Transverse colon (tissue), 4 donors: ENCODE measurements around the gene GRM7. TPM values are rescaled to one million over a fixed set of nuclear protein-coding genes. Genes with fewer than 3 reads are reported as not detected.

Experiments used
- DNase-seq: peaks from one replicate; pipeline ENCODE4 v3.0.0-alpha.2; 2019
- H3K27ac ChIP-seq, 4 donors: fragments of 200-600 bp; sonication (generic); 2 replicates each; pipeline ENCODE4 v1.5.1; 2016 to 2018; ENCODE audit warnings: inconsistent platforms in 4 of 4
- H3K27me3 ChIP-seq: fragments of 200-600 bp; sonication (generic); 2 replicates; pipeline ENCODE4 v1.5.1; 2017; ENCODE audit warnings: inconsistent platforms
- H3K36me3 ChIP-seq, 4 donors: fragments of 200-600 bp; sonication (generic); 2 replicates each; pipeline ENCODE4 v1.5.1; 2017 to 2019; ENCODE audit warnings: inconsistent platforms in 4 of 4
- H3K4me1 ChIP-seq, 4 donors: fragments of 200-600 bp; sonication (generic); 2 replicates each; pipeline ENCODE4 v1.5.1; 2017 to 2020; ENCODE audit warnings: inconsistent platforms in 4 of 4
- H3K4me3 ChIP-seq, 4 donors: fragments of 200-600 bp; sonication (generic); 1 replicate in 1 of 4; 2 replicates in 3 of 4; pipeline versions ENCODE4 v1.5.1 to v1.6.1; 2017 to 2019; ENCODE audit warnings: inconsistent platforms in 4 of 4
- H3K9me3 ChIP-seq, 2 donors: fragments of 200-600 bp; sonication (generic); 2 replicates each; pipeline ENCODE4 v1.5.1; 2017 to 2019; ENCODE audit warnings: inconsistent platforms in 2 of 2
- CTCF ChIP-seq, 5 experiments: fragments of 200-600 bp in 3 of 5; fragments of 450-650 bp in 2 of 5; sonication (generic) in 3 of 5; IDR thresholded peaks; 1 replicate in 2 of 5; 2 replicates in 3 of 5; pipeline ENCODE4 v1.5.1; 2016 to 2017; ENCODE audit warnings: antibody characterized with exemption in 5 of 5, inconsistent platforms in 3 of 5, mild to moderate bottlenecking in 2 of 5, moderate library complexity in 1 of 5
- EP300 ChIP-seq: sonication (generic); formaldehyde crosslinking; IDR thresholded peaks from one replicate; pipeline ENCODE4 v1.6.1; 2017; ENCODE audit warnings: antibody characterized with exemption, low read depth
- POLR2A ChIP-seq: fragments of 450-650 bp; IDR thresholded peaks from one replicate; pipeline ENCODE4 v1.6.1; 2016; ENCODE audit warnings: antibody characterized with exemption, mild to moderate bottlenecking, moderate library complexity
- POLR2AphosphoS5 ChIP-seq, 3 donors: sonication (generic); formaldehyde crosslinking; IDR thresholded peaks; one replicate each; pipeline ENCODE4 v1.6.1; 2016; ENCODE audit warnings: antibody characterized with exemption in 3 of 3
- WGBS, 2 donors: methylation state at CpG; one replicate each; pipeline ENCODE4 v1.1.5; 2018; ENCODE audit warnings: low coverage in 1 of 2; 5-methylcytosine and 5-hydroxymethylcytosine counted together
- in situ Hi-C, 4 donors: fragments of 200-750 bp; cut with MboI; loops; one replicate each; pipeline versions ENCODE4 v1.15.0 to v1.15.1; 2017; ENCODE audit warnings: low sequenced_read_pairs in 3 of 4, low pct_ligation_motif_present in 1 of 4, low pct_unique_long_range_greater_than_20kb in 1 of 4
- intact Hi-C: fragments of 100-400 bp; cut with DNase I; formaldehyde crosslinking; loops from one replicate; pipeline ENCODE4 v1.15.1; 2023; ENCODE audit warnings: low total_unique reads
- total RNA-seq, 4 donors: library from RNA; depleted of rRNA; stranded (reverse); fragments of >200 nt; gene quantifications; one replicate each; pipeline ENCODE4 v1.1.0, GENCODE V29; 2016

The GRM7 gene
- total RNA-seq, 4 donors from 2014 or later = 0.14 to 0.20 (median 0.16) TPM; not detected in 1

- in situ Hi-C loops = no loop called here
- Histone ChIP-seq H3K4me1 (no peaks in the 10 kb centered on the region), H3K36me3 (no peaks in the 10 kb centered on the region), H3K4me3 (no peak overlapping the region), H3K9me3 (no peaks in the 10 kb centered on the region), H3K27me3 (no peaks in the 10 kb centered on the region), H3K27ac (no peak overlapping the region)
- no peak for TF ChIP-seq POLR2A
- TF ChIP-seq POLR2AphosphoS5 (IDR thresholded peaks at IDR 0.05) = no peak
- TF ChIP-seq EP300 = no peak
- TF ChIP-seq CTCF (IDR thresholded peaks at IDR 0.05) = no peak
- 48 to 60% methylated on average over 1 to 4 of the region's 4 CpGs for WGBS, 2 donors
- no peak for DNase-seq
- intact Hi-C loops = no loop called here
Observed at GRCh38 chr3:7171493-7171892, 310.6 kb downstream of the GRM7 start.

- no peak overlapping the region for H3K4me3 ChIP-seq
- in situ Hi-C loops = no loop called here
- WGBS, 2 donors = 91 to 93% methylated on average over 4 of the region's 4 CpGs
- H3K27ac ChIP-seq = no peak overlapping the region
- no peaks in the 10 kb centered on the region for H3K9me3 ChIP-seq
- TF ChIP-seq CTCF (IDR thresholded peaks at IDR 0.05) = no peak
- no peak for TF ChIP-seq EP300
- no peak for TF ChIP-seq POLR2AphosphoS5 (IDR thresholded peaks at IDR 0.05)
- no peak for TF ChIP-seq POLR2A
- H3K4me1 ChIP-seq = no peaks in the 10 kb centered on the region
- no peak for DNase-seq
- H3K36me3 ChIP-seq = no peaks in the 10 kb centered on the region
- no peaks in the 10 kb centered on the region for H3K27me3 ChIP-seq
- intact Hi-C loops = no loop called here
Observed at GRCh38 chr3:7172996-7173395, 312.1 kb downstream of the GRM7 start.

DNA sequence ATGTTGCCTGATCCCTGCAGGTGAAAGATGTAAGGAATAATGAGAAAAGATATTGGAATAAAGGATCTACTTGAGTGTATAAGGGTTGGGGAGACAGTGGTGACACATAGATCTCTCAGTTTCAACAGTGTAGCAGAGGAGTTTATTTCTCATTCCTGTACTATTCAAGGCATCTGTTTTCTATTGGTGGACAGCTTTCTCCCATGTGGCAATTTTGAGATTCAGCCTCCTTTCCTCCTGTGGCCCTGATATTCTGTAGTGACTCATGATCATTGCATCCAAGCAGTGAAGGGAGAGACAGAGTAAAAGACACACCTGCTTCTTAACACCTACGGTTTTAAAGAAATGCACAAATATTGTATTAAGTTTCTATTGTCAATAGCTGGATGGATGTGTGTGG, 327.6 kb downstream of the GRM7 start:
- no peak for TF ChIP-seq POLR2AphosphoS5 (IDR thresholded peaks at IDR 0.05)
- 75 to 86% methylated on average over 1 of the region's 1 CpG for WGBS, 2 donors
- Histone ChIP-seq H3K36me3 (no peaks in the 10 kb centered on the region), H3K4me1 (no peaks in the 10 kb centered on the region), H3K27me3 (no peaks in the 10 kb centered on the region), H3K4me3 (no peak overlapping the region), H3K27ac (no peak overlapping the region), H3K9me3 (no peaks in the 10 kb centered on the region)
- intact Hi-C loops (no loop called here), in situ Hi-C loops (no loop called here)
- DNase-seq = no peak

GRCh38 chr3:7190095-7190494, 329.2 kb downstream of the GRM7 start:
- Histone ChIP-seq H3K4me3 (no peak overlapping the region), H3K9me3 (no peaks in the 10 kb centered on the region), H3K4me1 (no peaks in the 10 kb centered on the region), H3K27ac (no peak overlapping the region), H3K36me3 (no peaks in the 10 kb centered on the region), H3K27me3 (no peaks in the 10 kb centered on the region)
- TF ChIP-seq EP300 = no peak
- TF ChIP-seq POLR2AphosphoS5 (IDR thresholded peaks at IDR 0.05) = no peak
- no peak for TF ChIP-seq POLR2A
- TF ChIP-seq CTCF (IDR thresholded peaks at IDR 0.05) = no peak
- DNase-seq = no peak
- in situ Hi-C loops (no loop called here), intact Hi-C loops (no loop called here)
- 73 to 86% methylated on average over 4 of the region's 4 CpGs for WGBS, 2 donors

DNA sequence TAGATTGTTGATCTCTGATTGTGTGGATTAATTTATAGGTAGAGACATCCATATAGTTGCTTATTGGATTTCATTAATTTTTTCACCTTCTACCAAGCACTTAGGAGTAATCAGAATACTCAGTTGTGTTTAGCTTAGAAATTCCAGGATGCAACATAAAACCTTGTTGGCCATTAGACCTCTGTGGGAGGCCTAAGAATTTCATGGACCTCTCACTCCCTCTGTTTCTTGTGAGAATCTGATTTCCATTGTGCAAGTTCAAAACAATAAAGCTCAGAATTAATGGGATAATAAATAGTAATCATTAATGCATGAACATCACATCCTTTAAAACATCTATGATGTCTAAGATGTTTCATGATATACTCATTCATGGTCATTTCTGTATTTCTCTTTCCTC, 332.4 kb downstream of the GRM7 start:
- no peaks in the 10 kb centered on the region for H3K36me3 ChIP-seq
- no peak overlapping the region for H3K27ac ChIP-seq
- no peak overlapping the region for H3K4me3 ChIP-seq
- no peaks in the 10 kb centered on the region for H3K27me3 ChIP-seq
- TF ChIP-seq POLR2AphosphoS5 (IDR thresholded peaks at IDR 0.05) (no peak), POLR2A (no peak)
- in situ Hi-C loops (no loop called here), intact Hi-C loops (no loop called here)
- H3K4me1 ChIP-seq = no peaks in the 10 kb centered on the region
- DNase-seq = no peak
- no peaks in the 10 kb centered on the region for H3K9me3 ChIP-seq
